ENCODE data around the gene KCNH4.
"Not testable (repeated sequence)": the region's sequence is repeated elsewhere in the genome, so short reads cannot be mapped to it uniquely, and the experiment has no call there.

KCNH4 gene

DNA sequence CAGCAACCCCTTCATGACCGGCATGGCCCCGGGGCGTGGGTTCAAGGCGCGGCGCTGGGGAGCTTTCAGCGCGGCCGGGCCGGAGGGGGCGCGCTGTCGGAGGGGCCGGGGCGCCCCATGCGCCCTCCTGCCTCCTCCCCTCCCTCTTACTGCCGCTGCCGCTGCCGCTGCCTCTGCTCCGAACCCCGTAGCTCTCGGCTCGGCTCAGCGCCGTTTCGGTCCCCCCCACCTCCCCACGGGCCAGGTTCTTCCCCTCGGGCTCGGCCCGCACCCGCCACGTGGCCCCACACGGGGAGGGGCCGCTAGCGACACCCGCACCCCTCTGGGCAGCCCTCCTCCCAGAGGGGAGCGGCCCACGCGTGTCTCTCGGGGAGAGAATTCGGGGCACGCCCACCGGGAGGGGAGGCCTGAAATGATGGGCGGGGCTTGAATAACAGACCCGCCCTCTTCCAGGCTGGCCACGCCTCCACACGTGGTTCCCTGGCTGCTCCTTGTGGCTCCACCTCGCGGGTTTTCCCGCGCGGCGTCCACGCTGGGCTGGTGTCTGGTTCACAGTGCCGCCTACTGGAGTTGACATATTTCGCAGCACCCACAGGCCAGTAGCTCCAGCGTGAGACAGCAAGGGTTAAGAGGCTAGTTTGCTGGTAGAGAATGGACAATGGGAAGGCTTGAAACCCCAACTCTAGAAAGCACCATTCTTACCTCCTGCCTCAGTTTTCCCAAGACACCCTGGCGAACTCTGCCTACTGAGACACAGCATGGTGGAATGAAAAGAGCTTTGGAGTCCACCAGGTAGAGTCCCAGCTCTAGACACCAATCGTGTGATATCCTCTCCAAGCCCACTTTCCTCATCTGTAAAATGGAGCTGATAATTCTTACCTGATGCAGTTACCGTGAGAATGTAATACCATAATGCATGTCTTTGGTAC is at the start of gene KCNH4:
KCNH4 (minus strand) TSS at position 221 of the 929 bp plus-strand sequence; CDS start at position 24, 197 bp downstream.
- peak; percentile 83 for DNase-seq

GRCh38 chr17:42230225-42230624 is 49.3 kb upstream of the KCNH4 start:
- no peak for DNase-seq

GRCh38 chr17:42227849-42228700 is 47.1 kb upstream of the KCNH4 start:
- no peak for DNase-seq

DNA sequence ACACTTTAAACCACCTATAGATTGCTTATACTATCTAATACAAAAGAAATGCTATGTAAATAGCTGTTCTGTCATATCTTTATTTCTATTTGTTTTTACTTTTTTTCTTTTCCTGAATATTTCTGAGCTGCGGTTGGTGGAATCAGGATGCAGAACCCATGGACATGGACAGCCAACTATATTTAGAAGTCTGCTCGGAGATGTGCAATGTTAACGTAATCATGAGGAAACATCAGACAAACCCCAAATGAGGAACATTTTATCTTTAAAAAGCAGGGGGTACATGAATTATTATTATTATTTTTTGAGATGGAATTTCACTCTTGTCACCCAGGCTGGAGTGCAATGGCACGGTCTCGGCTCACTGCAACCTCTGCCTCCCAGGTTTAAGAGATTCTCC is 44.7 kb upstream of the KCNH4 start:
- DNase-seq: no peak

- no peak for DNase-seq
Measured at GRCh38 chr17:42224651-42225050, 43.7 kb upstream of the KCNH4 start.

DNA sequence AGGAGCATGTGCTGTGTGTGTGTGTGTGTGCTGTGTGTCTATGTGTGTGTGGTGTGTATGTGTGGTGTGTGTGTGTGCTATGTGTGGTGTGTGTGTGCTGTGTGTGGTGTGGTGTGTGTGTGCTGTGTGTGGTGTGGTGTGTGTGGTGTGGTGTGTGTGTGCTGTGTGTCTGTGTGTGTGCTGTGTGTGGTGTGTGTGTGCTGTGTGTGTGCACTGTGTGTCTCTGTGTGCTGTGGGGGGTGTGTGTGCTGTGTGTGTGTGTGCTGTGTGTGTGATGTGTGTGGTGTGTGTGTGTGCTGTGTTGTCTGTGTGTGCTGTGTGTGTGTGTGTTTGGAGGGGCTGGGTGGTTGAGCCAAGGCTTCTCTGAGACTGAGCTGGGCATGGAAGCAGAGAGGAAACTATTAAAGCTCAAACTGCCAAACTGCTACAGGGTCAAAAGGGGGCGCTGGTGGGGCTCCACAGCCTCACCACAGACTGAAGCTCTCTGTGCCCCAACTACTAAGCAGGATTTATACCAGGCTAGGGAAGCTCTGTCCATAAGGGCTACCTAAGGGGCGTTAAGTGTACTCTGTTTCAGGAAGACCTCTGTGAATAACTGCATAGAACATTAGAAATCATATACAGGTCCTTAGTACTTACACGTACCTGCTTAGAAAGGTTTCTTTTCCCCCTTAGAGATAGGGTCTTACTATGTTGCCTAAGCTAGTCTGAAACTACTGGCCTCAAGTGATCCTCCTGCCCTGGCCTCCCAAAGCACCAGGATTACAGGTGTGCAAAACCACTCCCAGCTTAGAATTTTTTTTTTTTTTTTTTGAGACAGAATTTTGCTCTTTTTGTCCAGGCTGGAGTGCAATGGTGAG is 41.2 kb upstream of the KCNH4 start:
- DNase-seq: peak; percentile 44

- not testable (repeated sequence) for DNase-seq
Measured at GRCh38 chr17:42219280-42219679, 38.3 kb upstream of the KCNH4 start.

GRCh38 chr17:42214156-42214555 is 33.2 kb upstream of the KCNH4 start:
- no peak for DNase-seq

GRCh38 chr17:42212382-42212781 is 31.4 kb upstream of the KCNH4 start:
- DNase-seq: no peak

DNA sequence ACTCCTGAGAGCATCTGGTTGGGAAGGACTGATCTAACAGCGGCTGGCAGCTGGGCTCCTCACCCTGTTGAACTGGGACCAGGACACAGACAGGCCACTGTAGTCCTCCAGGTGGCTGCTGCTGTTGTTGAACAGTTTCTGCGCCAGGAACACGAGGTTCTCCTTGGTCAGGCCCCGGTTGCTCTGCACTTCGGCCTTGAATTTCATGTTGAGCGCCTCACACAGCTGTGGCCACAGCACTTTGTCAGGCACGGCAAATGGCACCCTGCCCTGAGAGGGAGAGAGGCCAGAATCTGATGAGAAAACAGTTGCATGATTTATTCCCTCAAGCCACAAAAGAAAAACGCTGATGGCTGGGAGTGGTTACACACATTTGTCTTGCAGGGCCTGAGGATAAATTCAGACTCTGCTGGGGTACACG is 31.0 kb upstream of the KCNH4 start:
- not testable (repeated sequence) for DNase-seq

DNA sequence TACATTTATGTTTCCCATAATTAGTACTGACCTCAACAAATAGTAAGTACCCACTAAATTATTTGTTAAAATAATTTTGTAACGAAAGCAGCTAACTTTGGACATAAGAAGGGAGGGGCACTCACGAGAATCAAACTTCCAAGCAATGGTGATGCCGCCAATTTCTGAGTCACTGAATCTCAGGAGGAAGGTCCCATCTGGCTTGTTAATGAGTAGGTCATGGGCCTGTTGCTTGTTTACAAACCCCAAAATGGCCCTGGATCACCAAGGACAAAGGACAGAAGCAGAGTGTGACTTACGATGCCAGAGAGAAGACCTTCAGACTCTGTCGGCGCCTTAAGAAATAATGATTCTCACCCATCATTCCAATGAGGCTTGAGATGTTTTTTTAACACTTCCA is 29.1 kb upstream of the KCNH4 start:
- no peak for DNase-seq

GRCh38 chr17:42206153-42206612 is 25.2 kb upstream of the KCNH4 start:
- not testable (repeated sequence) for DNase-seq

- no peak for DNase-seq
Measured at GRCh38 chr17:42203354-42203753, 22.4 kb upstream of the KCNH4 start.

GRCh38 chr17:42202696-42203095 is 21.8 kb upstream of the KCNH4 start:
- no peak for DNase-seq

- DNase-seq: no peak
Measured at GRCh38 chr17:42202159-42202558, 21.2 kb upstream of the KCNH4 start.

GRCh38 chr17:42201458-42201772 is 20.5 kb upstream of the KCNH4 start:
- DNase-seq: no peak

GRCh38 chr17:42200706-42201457 is 19.9 kb upstream of the KCNH4 start:
- no peak for DNase-seq

GRCh38 chr17:42199416-42200011 is 18.6 kb upstream of the KCNH4 start:
- no peak for DNase-seq

- DNase-seq: no peak
Measured at GRCh38 chr17:42198897-42199296, 18.0 kb upstream of the KCNH4 start.

DNA sequence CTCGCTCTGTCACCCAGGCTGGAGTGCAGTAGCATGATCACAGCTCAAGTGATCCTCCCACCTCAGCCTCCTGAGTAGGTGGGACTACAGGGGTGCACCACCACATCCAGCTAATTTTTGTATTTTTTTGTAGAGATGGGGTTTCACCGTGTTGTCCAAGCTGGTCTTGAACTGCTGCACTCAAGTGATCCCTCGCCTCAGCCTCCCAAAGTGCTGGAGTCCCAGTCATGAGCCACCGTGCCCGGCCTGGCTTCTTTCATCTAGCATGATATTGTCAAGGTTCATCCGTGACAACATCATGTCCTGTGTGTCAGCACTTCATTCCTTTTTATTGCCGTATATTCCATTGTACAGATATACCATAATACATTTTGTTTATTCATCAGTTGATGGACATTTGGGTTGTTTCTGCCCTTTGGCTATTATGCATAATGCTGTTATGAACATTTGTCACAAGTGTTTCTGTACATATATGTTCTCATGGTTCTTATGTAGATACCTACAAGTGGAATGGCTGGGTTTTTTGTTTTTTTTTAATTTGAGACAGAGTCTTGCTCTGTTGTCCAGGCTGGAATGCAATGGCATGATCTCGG is 16.7 kb upstream of the KCNH4 start:
- no peak for DNase-seq
